Mesothelial cell of epicardium (in vitro differentiated cells): ENCODE data around the gene EVA1A. TPM values are rescaled to one million over a fixed set of nuclear protein-coding genes. Genes with fewer than 3 reads are reported as not detected.

Experiments
- DNase-seq, 2 experiments: peaks; one replicate each; pipeline ENCODE4 v3.0.0; 2021; ENCODE audit warnings: low spot score in 2 of 2; ENCODE audit not compliant: unreplicated experiment in 2 of 2
- H3K27ac Mint-ChIP-seq: 2 replicates; pipeline ENCODE4 v1.8.0; 2021; ENCODE audit warnings: mixed read lengths
- H3K27me3 Mint-ChIP-seq: 2 replicates; pipeline ENCODE4 v1.8.0; 2021; ENCODE audit warnings: low read depth, mixed read lengths
- H3K36me3 Mint-ChIP-seq: 2 replicates; pipeline ENCODE4 v1.8.0; 2021; ENCODE audit warnings: mixed read lengths
- H3K4me1 Mint-ChIP-seq: 2 replicates; pipeline ENCODE4 v1.8.0; 2021; ENCODE audit warnings: mixed read lengths
- H3K4me3 Mint-ChIP-seq: 2 replicates; pipeline ENCODE4 v1.8.0; 2021; ENCODE audit warnings: mild to moderate bottlenecking, moderate library complexity, mixed read lengths
- H3K9me3 Mint-ChIP-seq: 2 replicates; pipeline ENCODE4 v1.8.0; 2021; ENCODE audit warnings: mixed read lengths
- total RNA-seq: library from RNA; stranded (reverse); gene quantifications from 3 replicates; pipeline ENCODE4 v1.2.1, GENCODE V29; 2021
- TF ChIP-seq, protein P1 (sequence below): fragments of 200-600 bp; sonication (generic); IDR thresholded peaks from one replicate; pipeline ENCODE4 v1.5.0; 2021; ENCODE audit warnings: antibody characterized with exemption; ENCODE audit not compliant: unreplicated experiment

The EVA1A gene
- total RNA-seq, 1 donor from 2014 or later: 11.5 TPM

DNA sequence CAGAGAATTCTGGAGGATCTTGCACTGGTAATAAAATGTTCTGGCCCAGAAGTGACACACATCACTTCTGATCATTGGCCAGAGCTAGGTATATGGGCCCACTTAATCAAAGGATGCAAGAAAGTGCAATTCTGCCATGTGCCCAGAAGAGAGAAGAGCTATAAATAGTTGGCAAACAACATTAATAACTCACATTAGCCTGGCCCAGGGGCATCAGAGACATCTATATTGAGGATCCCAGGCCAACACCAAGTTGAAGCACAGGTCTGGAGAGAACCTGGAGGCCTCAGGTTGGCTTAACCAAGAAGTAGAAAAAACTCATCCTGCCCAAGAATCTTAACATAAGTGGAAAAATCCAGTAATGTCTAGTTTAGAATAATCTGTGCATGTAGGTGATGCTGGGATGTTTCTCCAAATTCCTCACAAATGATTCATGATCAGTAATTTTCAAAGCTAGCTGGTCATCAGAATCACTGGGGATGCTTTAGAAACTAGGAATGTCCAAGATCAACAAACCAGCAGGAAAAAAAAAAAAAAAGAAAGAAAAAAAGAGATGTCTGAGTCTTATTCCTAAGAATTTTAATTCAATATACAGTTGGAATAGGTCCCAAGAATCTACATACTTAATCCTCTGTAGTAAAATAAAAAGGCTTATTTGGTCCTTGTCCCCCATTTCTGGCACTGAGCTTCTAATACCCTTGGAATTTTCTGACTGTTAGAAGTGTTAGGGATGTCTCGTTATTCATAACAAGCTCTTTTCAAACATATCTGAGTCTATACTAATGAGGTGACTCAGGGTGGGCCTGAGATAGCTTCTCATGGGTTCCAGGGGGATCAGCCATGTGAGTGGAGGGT, 35.0 kb upstream of the EVA1A start:
- H3K36me3 Mint-ChIP-seq: no peaks in the 10 kb centered on the region
- TF ChIP-seq, protein P1, sequence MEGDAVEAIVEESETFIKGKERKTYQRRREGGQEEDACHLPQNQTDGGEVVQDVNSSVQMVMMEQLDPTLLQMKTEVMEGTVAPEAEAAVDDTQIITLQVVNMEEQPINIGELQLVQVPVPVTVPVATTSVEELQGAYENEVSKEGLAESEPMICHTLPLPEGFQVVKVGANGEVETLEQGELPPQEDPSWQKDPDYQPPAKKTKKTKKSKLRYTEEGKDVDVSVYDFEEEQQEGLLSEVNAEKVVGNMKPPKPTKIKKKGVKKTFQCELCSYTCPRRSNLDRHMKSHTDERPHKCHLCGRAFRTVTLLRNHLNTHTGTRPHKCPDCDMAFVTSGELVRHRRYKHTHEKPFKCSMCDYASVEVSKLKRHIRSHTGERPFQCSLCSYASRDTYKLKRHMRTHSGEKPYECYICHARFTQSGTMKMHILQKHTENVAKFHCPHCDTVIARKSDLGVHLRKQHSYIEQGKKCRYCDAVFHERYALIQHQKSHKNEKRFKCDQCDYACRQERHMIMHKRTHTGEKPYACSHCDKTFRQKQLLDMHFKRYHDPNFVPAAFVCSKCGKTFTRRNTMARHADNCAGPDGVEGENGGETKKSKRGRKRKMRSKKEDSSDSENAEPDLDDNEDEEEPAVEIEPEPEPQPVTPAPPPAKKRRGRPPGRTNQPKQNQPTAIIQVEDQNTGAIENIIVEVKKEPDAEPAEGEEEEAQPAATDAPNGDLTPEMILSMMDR: no peak
- H3K27ac Mint-ChIP-seq: peak overlapping the region; percentile 85
- H3K4me1 Mint-ChIP-seq: peaks cover 46% of the 10 kb centered on the region
- H3K4me3 Mint-ChIP-seq: no peak overlapping the region
- no peaks in the 10 kb centered on the region for H3K27me3 Mint-ChIP-seq
- DNase-seq: no peak
- H3K9me3 Mint-ChIP-seq: no peaks in the 10 kb centered on the region

DNA sequence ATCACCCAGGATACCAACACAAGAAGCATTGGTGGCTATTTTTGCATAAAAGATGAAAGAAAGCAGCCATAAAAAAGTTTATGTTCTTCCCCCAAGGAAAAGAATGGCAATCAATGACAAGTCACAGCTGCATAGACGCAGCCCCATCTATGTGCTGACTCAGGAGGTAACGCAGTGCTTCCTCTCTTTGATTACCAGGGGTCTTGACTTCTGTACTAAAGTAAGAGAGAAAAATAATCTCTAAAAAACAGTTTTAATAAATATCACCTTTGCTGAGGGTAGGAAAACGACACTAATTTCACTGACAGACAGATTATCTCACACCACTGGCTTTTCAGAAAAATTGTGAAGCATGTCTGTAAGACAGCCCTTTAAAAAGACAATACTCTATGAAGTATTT, 33.9 kb upstream of the EVA1A start:
- no peaks in the 10 kb centered on the region for H3K36me3 Mint-ChIP-seq
- peak overlapping the region; percentile 17 for H3K27ac Mint-ChIP-seq
- H3K9me3 Mint-ChIP-seq: no peaks in the 10 kb centered on the region
- no peak for DNase-seq
- H3K27me3 Mint-ChIP-seq: no peaks in the 10 kb centered on the region
- no peak overlapping the region for H3K4me3 Mint-ChIP-seq
- H3K4me1 Mint-ChIP-seq: peaks cover 49% of the 10 kb centered on the region
- TF ChIP-seq, protein P1: no peak

DNA sequence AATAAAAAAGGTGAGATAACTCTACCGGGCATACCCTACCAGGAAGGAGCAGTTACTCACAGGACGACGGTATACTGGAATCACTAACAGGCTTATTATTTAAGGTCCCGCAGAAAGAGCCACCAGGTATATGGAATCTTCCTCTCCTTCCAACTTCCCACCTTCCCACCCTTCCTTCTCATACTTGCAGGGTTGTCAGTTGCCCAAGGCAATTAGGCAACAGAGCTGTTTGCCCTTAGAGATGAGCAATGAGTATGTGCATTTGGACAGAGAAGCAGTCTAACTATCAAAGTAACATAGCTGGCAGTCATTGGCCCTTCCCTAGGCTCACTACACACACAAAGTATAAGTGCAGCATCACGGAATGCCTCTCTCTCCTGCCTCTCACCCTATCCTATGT, 32.1 kb upstream of the EVA1A start:
- Mint-ChIP-seq H3K27ac (no peak overlapping the region), H3K9me3 (no peaks in the 10 kb centered on the region), H3K36me3 (no peaks in the 10 kb centered on the region), H3K4me1 (peaks cover 52% of the 10 kb centered on the region), H3K4me3 (no peak overlapping the region), H3K27me3 (no peaks in the 10 kb centered on the region)
- no peak for DNase-seq
- TF ChIP-seq, protein P1: no peak

DNA sequence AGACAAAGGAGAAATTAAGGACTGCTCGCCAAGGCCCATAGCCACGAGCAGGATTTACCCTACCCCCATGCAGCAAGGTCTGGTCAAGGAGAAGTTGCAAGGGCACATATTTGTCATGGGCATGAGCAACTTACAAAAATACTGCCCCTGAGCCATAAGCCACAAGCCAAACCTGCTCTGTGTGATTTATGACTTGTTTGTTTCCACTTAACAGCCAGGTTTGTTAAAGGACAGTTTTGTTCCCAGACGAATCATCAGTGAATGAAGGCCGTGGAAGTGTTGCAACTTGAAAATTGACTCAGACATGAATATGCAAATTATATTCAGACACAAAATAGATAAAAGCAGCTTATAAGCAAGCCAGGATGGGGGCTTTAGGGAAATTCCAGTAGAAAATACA, 31.3 kb upstream of the EVA1A start:
- TF ChIP-seq, protein P1: no peak
- peak overlapping the region; percentile 21 for H3K27ac Mint-ChIP-seq
- no peaks in the 10 kb centered on the region for H3K9me3 Mint-ChIP-seq
- no peak for DNase-seq
- peaks cover 54% of the 10 kb centered on the region for H3K4me1 Mint-ChIP-seq
- H3K4me3 Mint-ChIP-seq: no peak overlapping the region
- H3K36me3 Mint-ChIP-seq: no peaks in the 10 kb centered on the region
- H3K27me3 Mint-ChIP-seq: no peaks in the 10 kb centered on the region

DNA sequence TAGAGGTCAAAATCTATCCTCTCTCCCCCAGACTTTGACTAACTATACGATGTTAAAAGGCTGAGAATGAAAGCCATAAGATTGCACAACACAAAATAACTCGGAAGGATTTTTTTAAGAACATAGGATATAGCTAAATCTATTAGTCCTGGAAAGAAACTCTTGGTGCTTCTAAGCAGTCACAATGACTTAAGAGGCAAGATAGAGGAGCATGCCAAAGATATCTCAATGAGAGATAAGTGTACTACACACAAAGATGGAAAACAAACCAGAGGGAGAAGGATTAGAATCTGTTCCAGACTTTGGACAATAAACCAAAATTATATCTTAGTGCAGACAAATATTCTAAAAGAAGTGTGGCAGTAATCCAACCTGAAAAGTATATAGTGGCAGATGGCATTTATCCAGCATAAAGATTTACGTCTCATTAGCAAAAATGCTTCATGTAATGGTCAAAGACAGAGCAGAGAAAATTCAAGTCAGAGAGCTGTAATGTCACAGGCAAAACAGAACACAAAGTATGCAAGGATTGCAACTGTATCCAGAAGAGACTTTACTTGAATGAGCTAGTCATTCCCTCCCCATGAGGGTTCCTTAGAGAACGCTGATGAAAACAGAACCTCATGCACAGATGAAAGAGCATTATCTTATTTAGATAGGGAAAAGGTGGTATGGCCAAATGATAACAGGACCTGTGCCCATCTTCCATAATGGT, 28.8 kb upstream of the EVA1A start:
- peaks cover 31% of the 10 kb centered on the region for H3K4me1 Mint-ChIP-seq
- H3K27ac Mint-ChIP-seq: peak overlapping the region; percentile 74
- H3K9me3 Mint-ChIP-seq: peaks cover 4% of the 10 kb centered on the region
- TF ChIP-seq, protein P1: no peak
- no peaks in the 10 kb centered on the region for H3K27me3 Mint-ChIP-seq
- no peak for DNase-seq
- no peak overlapping the region for H3K4me3 Mint-ChIP-seq
- H3K36me3 Mint-ChIP-seq: no peaks in the 10 kb centered on the region
